Panc1 (cell line): Measurements from ENCODE around the gene BCL3. TPM values are rescaled to one million over a fixed set of nuclear protein-coding genes. Genes with fewer than 3 reads are reported as not detected.

Experiments
- ATAC-seq: fragments of 200-7000 bp; cut with Tn5 transposase; 2 replicates; pipeline ENCODE4 v1.9.1; 2020; ENCODE audit warnings: mild to moderate bottlenecking, moderate library complexity
- Bru-seq: library from RNA; stranded (reverse); fragments of 400-500 nt; gene quantifications from one replicate; lab custom pipeline; 2021; lab: Mats Ljungman, UMichigan
- BruChase-seq, 2 experiments: library from RNA; stranded (reverse); fragments of 400-500 nt; gene quantifications; one replicate each; lab custom pipeline; 2021; lab: Mats Ljungman, UMichigan
- BruUV-seq: library from RNA; stranded (reverse); fragments of 400-500 nt; replicated peaks from 2 replicates; lab custom pipeline; 2021; lab: Mats Ljungman, UMichigan
- CTCF ChIA-PET: fragments of 300-600 bp; sonication (Branson Sonifier 250); formaldehyde crosslinking; loops from one replicate; lab custom pipeline; 2022; ENCODE audit warnings: antibody characterized with exemption; lab: Charles Lee
- POLR2A ChIA-PET: fragments of 300-600 bp; sonication (Branson Sonifier 250); formaldehyde crosslinking; loops from one replicate; lab custom pipeline; 2022; ENCODE audit warnings: antibody characterized with exemption; lab: Charles Lee
- DNase-seq: peaks from one replicate; pipeline ENCODE4 v3.0.0-alpha.2; 2010; ENCODE audit warnings: low read depth, low spot score
- H3K27ac ChIP-seq: 2 replicates; pipeline ENCODE4 v1.5.1; 2011; ENCODE audit warnings: mild to moderate bottlenecking, low read length, inconsistent platforms
- H3K27me3 ChIP-seq: fragments of 200-500 bp; sonication (Bioruptor generic); 2 replicates; pipeline ENCODE4 v1.6.0; 2014; ENCODE audit warnings: low read length, inconsistent platforms; ENCODE audit not compliant: control insufficient read depth, insufficient read depth
- H3K36me3 ChIP-seq: fragments of 200-500 bp; sonication (Bioruptor generic); 2 replicates; pipeline ENCODE4 v1.5.1; 2014; ENCODE audit warnings: inconsistent platforms, mild to moderate bottlenecking, low read length, moderate library complexity; ENCODE audit not compliant: control insufficient read depth, insufficient read depth
- H3K4me1 ChIP-seq: 2 replicates; pipeline ENCODE4 v1.5.1; 2011; ENCODE audit warnings: inconsistent platforms, mild to moderate bottlenecking, low read length, moderate library complexity; ENCODE audit not compliant: control insufficient read depth, insufficient read depth
- H3K4me3 ChIP-seq, 2 experiments: 2 replicates each; pipeline ENCODE4 v1.5.1; 2011 to 2012; ENCODE audit warnings: low read depth in 2 of 2, low read length in 2 of 2, mild to moderate bottlenecking in 2 of 2, inconsistent platforms in 1 of 2, moderate library complexity in 1 of 2
- H3K9me3 ChIP-seq: fragments of 200-500 bp; sonication (Bioruptor generic); 2 replicates; pipeline ENCODE4 v1.5.1; 2014; ENCODE audit warnings: low read depth, mild to moderate bottlenecking, inconsistent platforms, low read length, moderate library complexity; ENCODE audit not compliant: control insufficient read depth, insufficient read depth
- CTCF ChIP-seq: fragments of 450-650 bp; IDR thresholded peaks from 2 replicates; pipeline ENCODE4 v1.5.1; 2017; ENCODE audit warnings: mild to moderate bottlenecking
- POLR2AphosphoS5 ChIP-seq: IDR thresholded peaks from 2 replicates; pipeline ENCODE4 v1.6.1; 2012; ENCODE audit warnings: mild to moderate bottlenecking, low read depth, low read length, moderate library complexity
- SIN3A ChIP-seq: IDR thresholded peaks from 2 replicates; pipeline ENCODE4 v1.6.1; 2012; ENCODE audit warnings: low read depth, mild to moderate bottlenecking, low read length, moderate library complexity, borderline replicate concordance; ENCODE audit not compliant: insufficient read depth
- TCF7L2 ChIP-seq: IDR thresholded peaks from 2 replicates; pipeline ENCODE4 v1.6.1; 2011; ENCODE audit warnings: mild to moderate bottlenecking, low read depth, low read length, inconsistent platforms
- in situ Hi-C: cut with HindIII; loops from 2 replicates; pipeline ENCODE4 v1.10.0; 2016; ENCODE audit warnings: low sequenced_read_pairs, low pct_unique_long_range_greater_than_20kb
- intact Hi-C: fragments of 100-400 bp; cut with micrococcal nuclease; formaldehyde crosslinking; loops from one replicate; pipeline ENCODE4 v1.10.0; 2022; ENCODE audit not compliant: unreplicated experiment
- long read RNA-seq: library from polyadenylated mRNA; unstranded; transcript quantifications from one replicate; pipeline ENCODE4 v2.0.0, GENCODE V29; 2021; ENCODE audit not compliant: unreplicated experiment
- polyA plus RNA-seq: library from polyadenylated mRNA; unstranded; fragments of >200 nt; gene quantifications from one replicate; pipeline ENCODE4 v1.2.1, GENCODE V29; 2012; ENCODE audit warnings: missing spikeins; ENCODE audit not compliant: insufficient read length
- total RNA-seq: library from RNA; stranded (reverse); gene quantifications from one replicate; pipeline ENCODE4 v1.2.1, GENCODE V29; 2021; ENCODE audit not compliant: unreplicated experiment
- TF ChIP-seq, protein P1 (sequence below), 2 experiments: IDR thresholded peaks; 2 replicates each; pipeline ENCODE4 v1.6.1; 2011 to 2012; ENCODE audit warnings: low read depth in 2 of 2, control low read depth in 1 of 2, low read length in 1 of 2, mild to moderate bottlenecking in 1 of 2, moderate library complexity in 1 of 2; ENCODE audit not compliant: insufficient read depth in 1 of 2

The BCL3 gene
- total RNA-seq (48.5 TPM), Bru-seq, nascent RNA (percentile 80 among the genes with signal in this experiment), BruChase-seq, experiment 1, labeled RNA remaining after a 2-hour chase (percentile 72 among the genes with signal in this experiment), BruChase-seq, experiment 2, labeled RNA remaining after a 6-hour chase (percentile 73 among the genes with signal in this experiment)
- 80.9 TPM for polyA plus RNA-seq
- long read RNA-seq, transcript BCL3-201 (9 exons, 2,038 nt): major isoform, 13 of 28 reads
- long read RNA-seq, partial matches to known transcripts: 6 of 28 reads
- long read RNA-seq, other reads (novel, unspliced or antisense): 5 of 28 reads

GRCh38 chr19:44748426-44749254 lies at the start of gene BCL3:
BCL3 (plus strand) TSS chr19:44748708; CDS start chr19:44748791, 83 bp downstream.
- DNase-seq (no peak), ATAC-seq (peak; percentile 45)
- peak within 1 kb of the TSS; percentile 68 to 72 for H3K4me3 ChIP-seq
- no peak for TF ChIP-seq TCF7L2
- TF ChIP-seq CTCF: no peak
- peak; percentile 36; the same call in 1 of the 2 replicates for TF ChIP-seq SIN3A
- TF ChIP-seq, protein P1, sequence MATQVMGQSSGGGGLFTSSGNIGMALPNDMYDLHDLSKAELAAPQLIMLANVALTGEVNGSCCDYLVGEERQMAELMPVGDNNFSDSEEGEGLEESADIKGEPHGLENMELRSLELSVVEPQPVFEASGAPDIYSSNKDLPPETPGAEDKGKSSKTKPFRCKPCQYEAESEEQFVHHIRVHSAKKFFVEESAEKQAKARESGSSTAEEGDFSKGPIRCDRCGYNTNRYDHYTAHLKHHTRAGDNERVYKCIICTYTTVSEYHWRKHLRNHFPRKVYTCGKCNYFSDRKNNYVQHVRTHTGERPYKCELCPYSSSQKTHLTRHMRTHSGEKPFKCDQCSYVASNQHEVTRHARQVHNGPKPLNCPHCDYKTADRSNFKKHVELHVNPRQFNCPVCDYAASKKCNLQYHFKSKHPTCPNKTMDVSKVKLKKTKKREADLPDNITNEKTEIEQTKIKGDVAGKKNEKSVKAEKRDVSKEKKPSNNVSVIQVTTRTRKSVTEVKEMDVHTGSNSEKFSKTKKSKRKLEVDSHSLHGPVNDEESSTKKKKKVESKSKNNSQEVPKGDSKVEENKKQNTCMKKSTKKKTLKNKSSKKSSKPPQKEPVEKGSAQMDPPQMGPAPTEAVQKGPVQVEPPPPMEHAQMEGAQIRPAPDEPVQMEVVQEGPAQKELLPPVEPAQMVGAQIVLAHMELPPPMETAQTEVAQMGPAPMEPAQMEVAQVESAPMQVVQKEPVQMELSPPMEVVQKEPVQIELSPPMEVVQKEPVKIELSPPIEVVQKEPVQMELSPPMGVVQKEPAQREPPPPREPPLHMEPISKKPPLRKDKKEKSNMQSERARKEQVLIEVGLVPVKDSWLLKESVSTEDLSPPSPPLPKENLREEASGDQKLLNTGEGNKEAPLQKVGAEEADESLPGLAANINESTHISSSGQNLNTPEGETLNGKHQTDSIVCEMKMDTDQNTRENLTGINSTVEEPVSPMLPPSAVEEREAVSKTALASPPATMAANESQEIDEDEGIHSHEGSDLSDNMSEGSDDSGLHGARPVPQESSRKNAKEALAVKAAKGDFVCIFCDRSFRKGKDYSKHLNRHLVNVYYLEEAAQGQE (IDR thresholded peaks at IDR 0.05; ENCODE audit: insufficient read depth in 1 of 2, low read depth in 2 of 2, low read length in 1 of 2): no peak
- TF ChIP-seq POLR2AphosphoS5: peak; percentile 27; the same call in 1 of the 2 replicates
- intact Hi-C loops (no loop called here), in situ Hi-C loops (no loop called here)
- BruUV-seq: no TSS peak
- H3K36me3 ChIP-seq: no peaks in the 10 kb centered on the region; the same call in 1 of the 2 replicates
- ChIA-PET CTCF (interaction anchor here (1.2 kb wide), 1 partner anchor 59 kb away, joined by 4 read pairs; no protein-coding TSS in a partner anchor), POLR2A (no interaction called here)
- H3K27ac ChIP-seq: peak within 1 kb of the TSS; percentile 89
- H3K9me3 ChIP-seq: no peaks in the 10 kb centered on the region
- H3K27me3 ChIP-seq: no peaks in the 10 kb centered on the region
- peaks cover 38% of the 10 kb centered on the region for H3K4me1 ChIP-seq

- Histone ChIP-seq H3K27me3 (no peaks in the 10 kb centered on the region), H3K9me3 (no peaks in the 10 kb centered on the region), H3K4me1 (no peaks in the 10 kb centered on the region), H3K27ac (no peak overlapping the region; the same call in 1 of the 2 replicates), H3K4me3 (no peak overlapping the region), H3K36me3 (no peaks in the 10 kb centered on the region)
- no TSS peak for BruUV-seq
- TF ChIP-seq POLR2AphosphoS5 (no peak), TCF7L2 (no peak)
- intact Hi-C loops (no loop called here), in situ Hi-C loops (no loop called here)
- DNase-seq (no peak), ATAC-seq (no peak)
- CTCF ChIA-PET: no interaction called here
- POLR2A ChIA-PET: no interaction called here
These were observed 48.0 kb upstream of the BCL3 start for GRCh38 chr19:44700547-44700946.
